Activated CD4-positive, CD25-positive, alpha-beta regulatory T cell (primary cell): ENCODE measurements around the gene WWOX.
"Not testable (repeated sequence)": the region's sequence is repeated elsewhere in the genome, so short reads cannot be mapped to it uniquely, and the experiment has no call there.

Experiments used
- DNase-seq, 4 experiments: peaks; one replicate each; lab custom pipeline; 2025; lab: John Stamatoyannopoulos, UW

The WWOX gene

DNA sequence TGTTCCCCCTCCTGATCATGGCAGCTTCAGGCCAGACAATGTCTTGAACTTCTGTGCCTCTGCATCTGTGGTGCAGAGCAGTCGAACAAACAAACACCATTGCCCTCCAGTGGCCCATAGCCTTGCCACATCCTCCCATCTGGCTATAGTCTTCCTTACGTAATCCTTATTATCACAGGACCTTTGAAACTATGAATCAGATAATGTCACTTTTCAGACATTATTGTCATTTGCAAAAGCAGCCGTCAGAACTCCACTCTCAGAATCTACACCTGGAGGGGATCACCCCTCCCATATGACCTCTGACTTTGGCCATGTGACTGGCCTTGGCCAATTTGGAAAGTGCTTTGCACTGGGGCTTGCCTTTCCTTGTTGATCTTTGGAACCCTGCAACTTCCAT, 1113.8 kb downstream of the WWOX start:
- DNase-seq, result no peak

DNA sequence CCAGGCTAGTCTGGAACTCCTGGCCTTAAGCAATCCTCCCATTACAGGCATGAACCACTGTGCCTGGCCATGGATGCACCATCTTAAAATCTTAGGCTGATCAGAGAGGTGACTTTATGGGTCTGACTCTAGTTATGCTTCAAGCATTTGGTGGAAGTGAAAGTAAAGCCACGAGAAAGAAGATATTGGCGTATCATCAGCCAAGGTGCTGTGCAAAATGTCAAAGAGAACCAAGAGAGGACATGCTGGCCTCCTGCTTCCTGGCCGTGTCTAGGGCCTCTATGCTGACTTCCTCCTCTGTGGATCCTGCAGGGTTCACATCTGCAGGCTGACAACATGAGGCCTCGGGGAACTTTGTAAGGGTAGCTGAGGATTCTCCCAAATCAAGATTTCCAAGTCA, 1115.8 kb downstream of the WWOX start:
- no peak for DNase-seq

DNA sequence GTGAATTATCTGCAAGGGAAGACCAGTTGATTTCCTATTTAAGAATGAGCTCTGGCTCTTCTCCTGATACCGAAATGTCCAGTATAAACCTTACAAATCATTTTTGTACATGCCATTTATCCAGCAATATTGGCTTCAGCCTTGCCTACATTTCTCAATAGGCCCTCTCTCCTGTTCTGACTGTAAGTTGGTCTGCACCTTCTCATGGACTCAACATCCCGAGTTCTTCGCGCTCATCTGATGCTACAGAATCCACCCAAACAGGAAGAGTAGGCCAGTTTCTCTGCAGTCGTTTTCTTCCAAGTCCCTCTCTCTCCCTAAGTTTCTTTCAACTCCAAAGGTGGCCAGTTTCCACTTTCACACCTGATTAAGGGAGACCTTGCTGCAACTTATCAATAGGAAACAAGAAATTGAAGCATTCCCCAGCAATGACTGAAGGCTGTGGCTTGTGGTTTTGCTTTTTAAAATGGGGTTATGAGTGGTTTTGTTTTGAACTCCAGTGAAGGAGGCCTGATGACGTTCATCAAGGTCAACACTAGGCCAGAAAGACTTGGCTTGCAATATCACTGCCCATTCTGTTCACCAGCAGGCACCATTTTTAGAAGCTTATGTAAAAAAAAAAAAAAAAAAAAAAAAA, 1118.0 kb downstream of the WWOX start:
- no peak for DNase-seq

DNA sequence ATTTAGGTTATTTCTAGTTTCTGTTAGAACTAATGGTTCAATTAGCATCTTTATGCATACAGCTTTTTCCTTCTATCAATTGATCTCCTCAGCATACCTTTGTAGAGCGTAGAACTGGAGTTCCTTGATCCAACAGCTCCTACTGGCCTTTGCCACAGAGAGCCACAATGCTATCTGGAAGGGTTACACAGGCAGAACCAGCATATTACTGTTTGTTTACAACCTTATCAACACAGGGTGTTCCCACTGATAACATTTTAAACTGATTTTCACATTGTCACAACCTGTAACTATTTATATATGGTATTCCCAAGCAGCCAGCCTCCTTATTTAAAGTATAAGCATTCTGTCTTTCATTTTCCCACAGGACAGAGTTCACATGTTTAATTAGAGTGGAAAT, 1118.9 kb downstream of the WWOX start:
- no peak for DNase-seq

DNA sequence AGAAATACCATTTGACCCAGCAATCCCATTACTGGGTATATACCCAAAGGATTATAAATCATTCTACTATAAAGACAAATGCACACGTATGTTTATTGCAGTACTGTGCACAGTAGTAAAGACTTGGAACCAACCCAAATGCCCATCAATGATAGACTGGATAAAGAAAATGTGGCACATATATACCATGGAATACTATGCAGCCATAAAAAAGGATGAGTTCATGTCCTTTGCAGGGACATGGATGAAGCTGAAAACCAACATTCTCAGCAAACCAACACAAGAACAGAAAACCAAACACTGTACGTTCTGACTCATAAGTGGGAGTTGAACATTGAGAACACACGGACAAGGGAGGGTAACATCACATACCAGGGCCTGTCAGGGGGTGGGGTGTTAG, 1126.5 kb downstream of the WWOX start:
- not testable (repeated sequence) for DNase-seq

DNA sequence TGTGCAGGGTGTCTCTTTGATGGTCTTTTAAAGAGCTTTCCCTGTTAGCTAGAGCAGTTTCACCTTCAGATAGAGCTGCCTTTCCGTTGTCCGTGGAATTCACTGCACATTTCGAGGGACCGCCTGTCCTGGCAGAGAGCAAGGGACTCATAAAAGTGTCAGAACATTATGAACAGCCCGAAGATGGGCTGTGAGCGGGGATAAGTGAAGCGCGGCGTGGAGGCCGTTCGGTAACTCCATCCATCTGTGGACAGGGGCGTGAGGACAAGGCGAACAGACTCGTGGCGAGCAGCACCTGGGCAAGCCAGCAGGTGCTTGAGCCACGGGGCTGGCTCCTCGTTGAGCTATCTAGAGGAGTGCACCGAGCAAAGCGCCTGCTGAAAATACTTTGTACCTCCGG, 1129.9 kb downstream of the WWOX start:
- no peak for DNase-seq

DNA sequence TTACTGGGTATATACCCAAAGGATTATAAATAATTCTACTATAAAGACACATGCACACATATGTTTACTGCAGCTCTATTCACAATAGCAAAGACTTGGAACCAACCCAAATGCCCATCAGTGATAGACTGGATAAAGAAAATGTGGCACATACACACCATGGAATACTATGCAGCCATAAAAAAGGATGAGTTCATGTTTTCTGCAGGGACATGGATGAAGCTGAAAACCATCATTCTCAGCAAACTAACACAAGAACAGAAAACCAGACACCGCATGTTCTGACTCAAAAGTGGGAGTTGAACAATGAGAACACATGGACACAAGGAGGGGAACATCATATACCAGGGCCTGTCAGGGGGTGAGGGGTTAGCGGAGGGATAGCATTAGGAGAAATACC, 1146.2 kb downstream of the WWOX start:
- DNase-seq, result not testable (repeated sequence)

DNA sequence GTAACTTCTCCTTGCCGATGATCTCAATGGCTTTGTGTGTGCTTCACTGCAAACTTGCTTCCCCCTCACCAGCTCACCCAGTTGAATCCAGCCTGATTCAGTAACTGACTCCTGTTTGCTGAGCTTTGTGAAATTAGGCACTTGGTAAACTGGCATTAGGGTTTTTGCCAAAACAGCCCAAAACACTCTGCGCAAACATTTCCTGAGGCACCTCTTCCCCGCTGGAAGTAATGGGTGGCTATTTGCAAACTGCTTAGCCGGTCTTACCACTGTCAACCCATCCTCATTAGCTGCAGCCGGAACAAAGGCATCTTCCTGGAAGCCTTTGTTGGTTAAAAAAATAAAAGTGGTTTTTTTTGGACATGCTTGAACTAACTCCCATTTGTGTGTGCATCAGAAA, 1147.9 kb downstream of the WWOX start:
- no peak for DNase-seq

DNA sequence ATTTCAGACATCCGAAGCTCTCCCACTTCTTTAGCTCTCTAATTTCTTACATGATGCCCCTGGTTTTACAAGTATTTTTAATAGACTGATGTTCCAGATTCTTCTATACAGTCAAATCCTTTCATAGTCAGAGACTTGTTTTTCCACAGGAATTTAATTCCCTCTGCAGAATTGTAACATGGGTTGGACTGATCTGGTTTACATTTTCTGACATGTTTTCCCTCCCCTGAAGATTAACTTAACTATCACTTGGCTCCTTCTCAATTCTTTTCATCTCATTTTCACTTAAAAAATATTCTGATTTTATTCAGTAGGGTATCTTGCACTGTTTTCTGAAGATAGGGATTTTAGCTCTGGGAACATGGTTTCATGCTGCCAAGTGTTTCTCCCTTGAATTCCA, 1148.9 kb downstream of the WWOX start:
- DNase-seq, result no peak

DNA sequence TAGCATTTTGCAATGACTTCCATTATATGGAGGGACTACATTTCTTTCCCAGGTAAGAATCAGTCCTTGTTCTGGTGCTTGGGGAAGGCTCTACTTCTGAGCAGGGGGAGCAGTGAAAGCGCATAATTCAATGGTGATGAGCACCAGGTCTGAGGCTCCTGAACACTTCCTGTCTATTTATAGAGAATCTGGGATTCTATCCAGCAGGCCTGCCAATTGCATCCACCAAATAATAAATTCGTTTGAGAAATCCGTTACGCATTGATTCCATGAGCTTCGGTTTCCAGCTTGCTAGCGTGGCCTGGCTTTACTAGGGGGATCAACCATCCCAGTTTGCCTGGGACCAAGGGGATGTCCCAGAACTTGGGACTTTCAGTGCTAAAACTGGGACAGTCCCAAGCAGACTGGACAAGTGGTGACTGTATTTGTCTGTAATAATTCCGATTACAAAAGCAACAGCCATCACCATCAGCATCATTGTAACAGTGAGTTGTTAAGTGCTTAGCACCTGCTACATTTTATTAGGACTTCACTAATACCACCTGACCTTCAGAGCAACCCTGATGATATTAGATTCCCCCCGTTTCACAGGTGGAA, 1151.1 kb downstream of the WWOX start:
- DNase-seq, result no peak

DNA sequence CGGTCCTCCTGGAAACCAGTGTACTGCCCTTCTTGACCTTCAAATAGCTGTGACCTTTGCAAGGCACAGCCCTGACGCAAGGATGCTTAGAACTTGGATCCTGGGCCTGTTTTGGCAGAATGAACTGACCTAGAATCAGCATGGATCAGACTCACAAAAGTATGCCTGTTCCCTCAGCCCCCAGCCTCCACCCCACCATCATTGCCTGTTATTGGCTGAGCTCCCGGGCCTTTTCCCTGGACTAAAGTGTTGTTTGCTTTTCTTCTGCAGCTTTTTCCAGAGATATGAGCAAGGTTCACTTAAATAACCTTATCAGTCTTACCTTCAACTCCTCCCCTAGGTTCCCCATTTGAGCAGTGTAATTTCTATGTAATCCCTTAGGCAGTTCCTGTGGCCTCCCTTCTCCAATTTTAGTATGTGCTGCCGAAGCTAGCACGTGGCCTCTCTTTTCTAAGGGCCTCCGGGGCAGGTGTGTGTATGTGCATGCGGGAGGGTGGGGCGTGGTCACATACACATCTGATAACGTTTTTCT, 1153.7 kb downstream of the WWOX start:
- DNase-seq, result no peak

DNA sequence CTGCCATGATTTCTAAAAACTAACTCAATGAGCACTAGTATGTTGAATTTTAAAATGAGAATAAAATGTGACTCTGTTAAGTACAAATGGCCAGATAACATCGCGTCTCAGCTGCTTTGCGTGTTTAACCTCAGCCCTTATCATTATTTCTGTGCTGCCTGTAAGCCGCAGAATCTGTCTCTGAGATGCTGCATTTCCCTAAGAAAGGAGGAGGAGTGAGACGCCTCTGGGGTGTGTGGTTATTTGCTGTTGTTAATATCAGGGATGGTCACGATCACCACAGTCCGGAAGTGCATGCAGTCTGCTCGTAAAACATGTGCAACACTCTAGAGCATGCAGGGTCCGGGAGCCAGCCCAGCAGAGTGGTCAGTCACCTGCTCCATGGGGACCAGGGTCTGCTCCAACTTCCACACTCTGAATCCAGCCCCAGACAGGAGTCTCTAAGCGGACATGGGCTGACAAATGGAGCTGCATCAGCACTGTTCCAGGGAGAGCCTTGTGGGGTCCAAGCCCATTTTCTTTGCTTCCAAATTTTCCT, 1158.6 kb downstream of the WWOX start:
- DNase-seq, result no peak

DNA sequence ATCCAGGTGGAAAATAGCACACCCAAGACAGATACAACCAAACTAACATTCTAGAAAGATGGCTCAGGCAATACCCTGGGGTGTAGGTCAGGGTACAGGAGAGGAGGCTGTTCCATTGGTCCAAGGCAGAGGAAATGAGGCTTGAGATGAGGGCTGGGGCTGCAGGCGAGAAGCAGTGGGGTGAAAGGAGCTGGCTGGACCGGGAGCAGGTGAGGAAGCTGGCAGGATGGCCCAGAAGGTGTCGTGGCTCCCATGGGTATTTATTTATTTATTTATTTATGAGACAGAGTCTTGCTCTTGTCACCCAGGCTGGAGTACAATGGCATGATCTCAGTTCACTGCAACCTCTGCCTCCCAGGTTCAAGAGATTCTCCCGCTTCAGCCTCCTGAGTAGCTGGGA, 1161.4 kb downstream of the WWOX start:
- DNase-seq, result not testable (repeated sequence)

DNA sequence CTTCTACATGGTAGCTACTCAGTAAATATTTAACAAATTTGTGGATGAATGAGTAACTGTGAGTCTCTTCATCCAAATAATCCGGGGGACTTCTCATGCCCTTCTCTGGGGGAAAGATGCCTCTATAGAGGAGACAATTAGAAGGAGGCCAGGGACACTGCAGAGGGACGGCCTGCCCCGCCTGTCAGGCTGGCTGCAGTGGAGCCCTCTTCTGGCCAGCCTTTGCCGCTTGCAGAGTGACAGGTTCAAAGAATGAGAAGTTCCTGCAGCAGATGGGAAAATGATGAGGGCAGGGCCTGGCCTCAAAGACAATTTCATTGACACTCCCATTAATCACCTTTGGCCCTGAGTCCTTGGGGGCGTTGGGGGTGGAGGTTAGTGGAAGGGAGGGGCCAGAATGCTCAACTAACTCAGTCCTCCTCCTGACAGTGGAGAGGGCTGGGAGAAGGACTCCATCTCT, 1162.1 kb downstream of the WWOX start:
- DNase-seq, result no peak

DNA sequence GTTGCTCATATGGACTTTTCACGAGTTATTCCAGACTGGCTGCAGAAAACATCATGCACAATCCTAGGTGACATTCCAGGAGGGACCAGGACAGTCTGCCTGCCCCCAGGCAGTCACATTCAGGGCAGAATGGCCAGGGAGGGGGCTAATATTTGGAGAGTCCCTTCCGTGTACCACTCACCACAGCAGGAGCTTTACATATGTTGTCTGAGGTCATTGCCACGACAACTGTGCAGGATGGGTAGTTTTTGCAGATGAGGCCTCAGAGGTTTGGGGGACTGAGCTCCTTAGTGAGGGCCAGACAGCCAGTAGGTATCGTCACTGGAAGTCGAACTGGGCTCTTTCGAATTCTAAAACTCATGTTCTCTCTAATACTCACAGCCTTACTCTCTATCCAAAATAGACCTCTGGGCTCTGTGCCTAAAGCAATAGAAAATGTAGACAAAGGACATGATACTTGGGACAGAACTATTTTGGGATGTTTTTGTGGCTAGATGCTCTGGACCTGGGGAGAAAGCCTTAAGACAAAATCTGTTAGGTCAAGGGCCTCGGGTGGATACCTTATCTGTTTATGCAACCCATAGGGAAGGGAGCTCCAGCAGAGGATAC, 1162.6 kb downstream of the WWOX start:
- no peak for DNase-seq
